ENCODE results near the gene ROCK1. TPM values are rescaled to one million over a fixed set of nuclear protein-coding genes. Genes with fewer than 3 reads are reported as not detected.

The ROCK1 gene
- total RNA-seq, 2 experiments from 2014 or later = 63.7 to 69.4 TPM

GRCh38 chr18:21100678-21101077 lies 10.9 kb downstream of the ROCK1 start:
- Mint-ChIP-seq H3K4me3 (no peak overlapping the region), H3K9me3 (ENCODE audit: insufficient read depth) (no peaks in the 10 kb centered on the region)
- POLR2A ChIA-PET = no interaction called here

GRCh38 chr18:21100146-21100545 lies 11.5 kb downstream of the ROCK1 start:
- Mint-ChIP-seq H3K9me3 (ENCODE audit: insufficient read depth) (peaks cover 3% of the 10 kb centered on the region), H3K4me1 (ENCODE audit: low read depth) (peaks cover 42% of the 10 kb centered on the region), H3K27me3 (ENCODE audit: low read depth) (no peaks in the 10 kb centered on the region), H3K27ac (no peak overlapping the region), H3K4me3 (no peak overlapping the region), H3K36me3 (ENCODE audit: low read depth) (peaks cover 23% of the 10 kb centered on the region)
- ChIA-PET POLR2A (no interaction called here), CTCF (no interaction called here)
- DNase-seq = no peak
- ATAC-seq = no peak

More at GRCh38 chr18:21100678-21101077, 10.9 kb downstream of the ROCK1 start:
- Mint-ChIP-seq H3K4me1 (ENCODE audit: low read depth) (peaks cover 42% of the 10 kb centered on the region), H3K27me3 (ENCODE audit: low read depth) (no peaks in the 10 kb centered on the region), H3K36me3 (ENCODE audit: low read depth) (peaks cover 20% of the 10 kb centered on the region), H3K27ac (no peak overlapping the region)
- no peak for ATAC-seq
- no peak for DNase-seq
- CTCF ChIA-PET = no interaction called here

GRCh38 chr18:21099442-21099841 lies 12.2 kb downstream of the ROCK1 start:
- no peak overlapping the region for H3K4me3 Mint-ChIP-seq
- no peak overlapping the region for H3K27ac Mint-ChIP-seq
- POLR2A ChIA-PET = no interaction called here
- H3K27me3 Mint-ChIP-seq (ENCODE audit: low read depth) = no peaks in the 10 kb centered on the region
- peaks cover 3% of the 10 kb centered on the region for H3K9me3 Mint-ChIP-seq (ENCODE audit: insufficient read depth)
- CTCF ChIA-PET = no interaction called here
- peaks cover 24% of the 10 kb centered on the region for H3K36me3 Mint-ChIP-seq (ENCODE audit: low read depth)
- ATAC-seq = no peak
- peaks cover 38% of the 10 kb centered on the region for H3K4me1 Mint-ChIP-seq (ENCODE audit: low read depth)
- no peak for DNase-seq

GRCh38 chr18:21096760-21097159 lies 14.9 kb downstream of the ROCK1 start:
- CTCF ChIA-PET = no interaction called here
- Mint-ChIP-seq H3K4me3 (no peak overlapping the region), H3K4me1 (ENCODE audit: low read depth) (peaks cover 31% of the 10 kb centered on the region), H3K36me3 (ENCODE audit: low read depth) (peaks cover 36% of the 10 kb centered on the region), H3K9me3 (ENCODE audit: insufficient read depth) (peaks cover 3% of the 10 kb centered on the region), H3K27ac (no peak overlapping the region), H3K27me3 (ENCODE audit: low read depth) (no peaks in the 10 kb centered on the region)
- ATAC-seq (no peak), DNase-seq (no peak)
- POLR2A ChIA-PET = no interaction called here

- H3K27me3 Mint-ChIP-seq (ENCODE audit: low read depth) = no peaks in the 10 kb centered on the region
- ChIA-PET CTCF (no interaction called here), POLR2A (no interaction called here)
- peaks cover 3% of the 10 kb centered on the region for H3K9me3 Mint-ChIP-seq (ENCODE audit: insufficient read depth)
- no peak for DNase-seq
- H3K36me3 Mint-ChIP-seq (ENCODE audit: low read depth) = peaks cover 35% of the 10 kb centered on the region
- H3K4me1 Mint-ChIP-seq (ENCODE audit: low read depth) = peaks cover 7% of the 10 kb centered on the region
- H3K4me3 Mint-ChIP-seq = no peak overlapping the region
- H3K27ac Mint-ChIP-seq = no peak overlapping the region
- ATAC-seq = no peak
Observed at GRCh38 chr18:21093133-21093532, 18.5 kb downstream of the ROCK1 start.

GRCh38 chr18:21090680-21091079 lies 20.9 kb downstream of the ROCK1 start:
- ATAC-seq = no peak
- no peak overlapping the region for H3K27ac Mint-ChIP-seq
- ChIA-PET CTCF (interaction anchor here (1.6 kb wide), 1 partner anchor 52 kb away, joined by 4 read pairs; no protein-coding TSS in a partner anchor), POLR2A (no interaction called here)
- no peak overlapping the region for H3K4me3 Mint-ChIP-seq
- H3K27me3 Mint-ChIP-seq (ENCODE audit: low read depth) = no peaks in the 10 kb centered on the region
- peaks cover 9% of the 10 kb centered on the region for H3K4me1 Mint-ChIP-seq (ENCODE audit: low read depth)
- DNase-seq = no peak
- peaks cover 4% of the 10 kb centered on the region for H3K9me3 Mint-ChIP-seq (ENCODE audit: insufficient read depth)
- peaks cover 38% of the 10 kb centered on the region for H3K36me3 Mint-ChIP-seq (ENCODE audit: low read depth)

GRCh38 chr18:21085579-21086166 lies 25.9 kb downstream of the ROCK1 start:
- ChIA-PET CTCF (no interaction called here), POLR2A (no interaction called here)
- H3K27me3 Mint-ChIP-seq (ENCODE audit: low read depth) = no peaks in the 10 kb centered on the region
- peaks cover 51% of the 10 kb centered on the region for H3K36me3 Mint-ChIP-seq (ENCODE audit: low read depth)
- peaks cover 16% of the 10 kb centered on the region for H3K9me3 Mint-ChIP-seq (ENCODE audit: insufficient read depth)
- DNase-seq (no peak), ATAC-seq (no peak)
- H3K27ac Mint-ChIP-seq = no peak overlapping the region
- H3K4me3 Mint-ChIP-seq = no peak overlapping the region
- peaks cover 25% of the 10 kb centered on the region for H3K4me1 Mint-ChIP-seq (ENCODE audit: low read depth)

GRCh38 chr18:21084511-21085078 lies 27.0 kb downstream of the ROCK1 start:
- ChIA-PET CTCF (no interaction called here), POLR2A (no interaction called here)
- Mint-ChIP-seq H3K4me1 (ENCODE audit: low read depth) (peaks cover 31% of the 10 kb centered on the region), H3K27me3 (ENCODE audit: low read depth) (no peaks in the 10 kb centered on the region), H3K27ac (no peak overlapping the region), H3K36me3 (ENCODE audit: low read depth) (peaks cover 56% of the 10 kb centered on the region), H3K9me3 (ENCODE audit: insufficient read depth) (peaks cover 24% of the 10 kb centered on the region), H3K4me3 (no peak overlapping the region)
- no peak for ATAC-seq
- DNase-seq = no peak

GRCh38 chr18:21083017-21083416 lies 28.6 kb downstream of the ROCK1 start:
- POLR2A ChIA-PET = no interaction called here
- CTCF ChIA-PET = no interaction called here
- H3K27ac Mint-ChIP-seq = no peak overlapping the region
- H3K9me3 Mint-ChIP-seq (ENCODE audit: insufficient read depth) = peaks cover 24% of the 10 kb centered on the region
- peaks cover 31% of the 10 kb centered on the region for H3K4me1 Mint-ChIP-seq (ENCODE audit: low read depth)
- no peak overlapping the region for H3K4me3 Mint-ChIP-seq
- no peaks in the 10 kb centered on the region for H3K27me3 Mint-ChIP-seq (ENCODE audit: low read depth)
- peaks cover 56% of the 10 kb centered on the region for H3K36me3 Mint-ChIP-seq (ENCODE audit: low read depth)
- DNase-seq = no peak
- ATAC-seq = no peak

GRCh38 chr18:21081426-21081825 lies 30.2 kb downstream of the ROCK1 start:
- no peak for ATAC-seq
- no peak for DNase-seq
- POLR2A ChIA-PET = no interaction called here
- Mint-ChIP-seq H3K4me3 (no peak overlapping the region), H3K27ac (no peak overlapping the region), H3K4me1 (ENCODE audit: low read depth) (peaks cover 28% of the 10 kb centered on the region), H3K27me3 (ENCODE audit: low read depth) (no peaks in the 10 kb centered on the region), H3K9me3 (ENCODE audit: insufficient read depth) (peaks cover 24% of the 10 kb centered on the region), H3K36me3 (ENCODE audit: low read depth) (peaks cover 48% of the 10 kb centered on the region)
- CTCF ChIA-PET = no interaction called here

GRCh38 chr18:21080576-21080975 lies 31.0 kb downstream of the ROCK1 start:
- POLR2A ChIA-PET = no interaction called here
- no peak for DNase-seq
- H3K9me3 Mint-ChIP-seq (ENCODE audit: insufficient read depth) = peaks cover 22% of the 10 kb centered on the region
- H3K27me3 Mint-ChIP-seq (ENCODE audit: low read depth) = no peaks in the 10 kb centered on the region
- ATAC-seq = no peak
- no peak overlapping the region for H3K27ac Mint-ChIP-seq
- peaks cover 45% of the 10 kb centered on the region for H3K36me3 Mint-ChIP-seq (ENCODE audit: low read depth)
- CTCF ChIA-PET = no interaction called here
- H3K4me3 Mint-ChIP-seq = no peak overlapping the region
- peaks cover 28% of the 10 kb centered on the region for H3K4me1 Mint-ChIP-seq (ENCODE audit: low read depth)

GRCh38 chr18:21074336-21075323 lies 37.0 kb downstream of the ROCK1 start:
- peaks cover 30% of the 10 kb centered on the region for H3K4me1 Mint-ChIP-seq (ENCODE audit: low read depth)
- no peak for ATAC-seq
- H3K9me3 Mint-ChIP-seq (ENCODE audit: insufficient read depth) = no peaks in the 10 kb centered on the region
- DNase-seq = no peak
- no peaks in the 10 kb centered on the region for H3K27me3 Mint-ChIP-seq (ENCODE audit: low read depth)
- peaks cover 2% of the 10 kb centered on the region for H3K36me3 Mint-ChIP-seq (ENCODE audit: low read depth)
- no peak overlapping the region for H3K4me3 Mint-ChIP-seq
- ChIA-PET POLR2A (no interaction called here), CTCF (no interaction called here)
- H3K27ac Mint-ChIP-seq = no peak overlapping the region
